Body of pancreas (tissue), 4 donors: ENCODE measurements around the gene SESN3. TPM values are rescaled to one million over a fixed set of nuclear protein-coding genes. Genes with fewer than 3 reads are reported as not detected.

Experiments
- ATAC-seq: fragments of 150-250 bp; one replicate; pipeline ENCODE4 v1.9.1; 2016
- DNase-seq, 4 donors: peaks; one replicate each; pipeline ENCODE4 v3.0.0-alpha.2; 2019
- H3K27ac ChIP-seq, 4 donors: fragments of 200-600 bp; sonication (generic); 1 replicate in 3 of 4; 2 replicates in 1 of 4; pipeline versions ENCODE4 v1.5.1 to v1.6.1; 2016 to 2019; ENCODE audit warnings: mild to moderate bottlenecking in 1 of 4, mixed read lengths in 1 of 4, moderate library complexity in 1 of 4
- H3K27me3 ChIP-seq, 2 donors: fragments of 200-600 bp; sonication (generic); one replicate each; pipeline ENCODE4 v1.6.0; 2016; ENCODE audit warnings: mild to moderate bottlenecking in 1 of 2
- H3K36me3 ChIP-seq, 2 donors: fragments of 200-600 bp; sonication (generic); replicated peaks in 1 of 2; 2 replicates each; pipeline ENCODE4 v1.5.1; 2016; ENCODE audit warnings: low read depth in 2 of 2; ENCODE audit not compliant: insufficient read depth in 1 of 2
- H3K4me1 ChIP-seq: fragments of 200-600 bp; sonication (generic); one replicate; pipeline ENCODE4 v1.6.0; 2016
- H3K4me3 ChIP-seq, 2 donors: fragments of 200-600 bp; sonication (generic); 1 replicate in 1 of 2; 2 replicates in 1 of 2; pipeline ENCODE4 v1.5.1; 2016 to 2019
- H3K9me3 ChIP-seq, 3 donors: fragments of 200-600 bp; sonication (generic); 1 replicate in 2 of 3; 2 replicates in 1 of 3; pipeline ENCODE4 v1.5.1; 2016
- POLR2A ChIP-seq, 3 donors: fragments of 450-650 bp; IDR thresholded peaks; one replicate each; pipeline ENCODE4 v1.6.1; 2016; ENCODE audit warnings: antibody characterized with exemption in 3 of 3, mild to moderate bottlenecking in 2 of 3
- WGBS, 2 donors: methylation state at CpG; one replicate each; pipeline ENCODE4 v1.1.5; 2017; 5-methylcytosine and 5-hydroxymethylcytosine counted together
- intact Hi-C: fragments of 100-400 bp; cut with DNase I; formaldehyde crosslinking; loops from one replicate; pipeline ENCODE4 v1.15.1; 2023
- total RNA-seq, 2 donors: library from RNA; depleted of rRNA; stranded (reverse); fragments of >200 nt; gene quantifications; one replicate each; pipeline ENCODE4 v1.1.0, GENCODE V29; 2016
- TF ChIP-seq, protein P1 (sequence below), 7 experiments: fragments of 450-650 bp in 4 of 7; fragments of 200-600 bp in 3 of 7; sonication (generic) in 3 of 7; IDR thresholded peaks; one replicate each; pipeline ENCODE4 v1.5.1; 2016 to 2019; ENCODE audit warnings: antibody characterized with exemption in 7 of 7

The SESN3 gene
- total RNA-seq, 2 donors from 2014 or later = 9.6 to 11.4 TPM

DNA sequence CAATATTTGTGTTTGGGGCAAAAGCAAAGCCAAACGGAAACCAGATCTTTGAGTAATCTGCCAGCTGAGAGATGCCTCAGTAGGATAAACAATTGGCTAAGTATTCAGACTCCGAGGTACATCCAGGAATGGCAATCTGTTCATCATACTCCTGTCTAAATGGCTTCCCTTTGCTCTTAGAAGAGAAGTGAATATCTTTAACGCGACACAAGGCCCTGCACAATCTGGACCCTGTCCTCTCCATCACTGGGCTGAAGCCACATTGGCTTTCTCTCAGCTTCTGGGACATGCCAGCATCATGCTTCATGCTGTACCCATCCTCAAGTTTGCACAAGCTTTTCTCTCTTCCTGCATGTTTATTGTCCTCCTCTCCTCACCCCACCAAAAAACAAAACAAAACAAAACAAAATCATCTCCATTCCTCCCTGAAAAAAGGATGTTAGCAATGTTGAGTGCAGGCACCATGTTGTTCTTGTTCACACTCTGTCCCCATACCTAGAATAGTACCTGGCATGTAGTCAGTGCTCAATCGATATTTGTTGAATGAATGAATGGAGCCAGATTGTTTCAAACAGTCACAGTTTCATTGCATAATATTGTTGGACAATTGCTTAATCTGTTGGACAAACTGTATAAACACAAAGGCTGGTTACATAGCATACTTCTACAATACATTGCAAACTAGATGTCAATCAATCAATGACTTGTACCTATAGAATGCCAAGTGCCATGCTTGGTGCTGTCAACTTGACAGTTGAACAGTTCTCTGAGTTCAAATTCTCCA, 38.2 kb upstream of the SESN3 start:
- DNase-seq (no peak), ATAC-seq (peak; percentile 27)
- intact Hi-C loops = no loop called here
- TF ChIP-seq POLR2A (IDR thresholded peaks at IDR 0.05) = no peak
- TF ChIP-seq, protein P1, sequence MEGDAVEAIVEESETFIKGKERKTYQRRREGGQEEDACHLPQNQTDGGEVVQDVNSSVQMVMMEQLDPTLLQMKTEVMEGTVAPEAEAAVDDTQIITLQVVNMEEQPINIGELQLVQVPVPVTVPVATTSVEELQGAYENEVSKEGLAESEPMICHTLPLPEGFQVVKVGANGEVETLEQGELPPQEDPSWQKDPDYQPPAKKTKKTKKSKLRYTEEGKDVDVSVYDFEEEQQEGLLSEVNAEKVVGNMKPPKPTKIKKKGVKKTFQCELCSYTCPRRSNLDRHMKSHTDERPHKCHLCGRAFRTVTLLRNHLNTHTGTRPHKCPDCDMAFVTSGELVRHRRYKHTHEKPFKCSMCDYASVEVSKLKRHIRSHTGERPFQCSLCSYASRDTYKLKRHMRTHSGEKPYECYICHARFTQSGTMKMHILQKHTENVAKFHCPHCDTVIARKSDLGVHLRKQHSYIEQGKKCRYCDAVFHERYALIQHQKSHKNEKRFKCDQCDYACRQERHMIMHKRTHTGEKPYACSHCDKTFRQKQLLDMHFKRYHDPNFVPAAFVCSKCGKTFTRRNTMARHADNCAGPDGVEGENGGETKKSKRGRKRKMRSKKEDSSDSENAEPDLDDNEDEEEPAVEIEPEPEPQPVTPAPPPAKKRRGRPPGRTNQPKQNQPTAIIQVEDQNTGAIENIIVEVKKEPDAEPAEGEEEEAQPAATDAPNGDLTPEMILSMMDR (IDR thresholded peaks at IDR 0.05) = no peak
- Histone ChIP-seq H3K27me3 (no peaks in the 10 kb centered on the region), H3K4me3 (no peak overlapping the region), H3K4me1 (peaks cover 7% of the 10 kb centered on the region), H3K36me3 (no peaks in the 10 kb centered on the region), H3K9me3 (no peaks in the 10 kb centered on the region), H3K27ac (no peak overlapping the region)
- WGBS, 2 donors = 78 to 81% methylated on average over 5 of the region's 5 CpGs

DNA sequence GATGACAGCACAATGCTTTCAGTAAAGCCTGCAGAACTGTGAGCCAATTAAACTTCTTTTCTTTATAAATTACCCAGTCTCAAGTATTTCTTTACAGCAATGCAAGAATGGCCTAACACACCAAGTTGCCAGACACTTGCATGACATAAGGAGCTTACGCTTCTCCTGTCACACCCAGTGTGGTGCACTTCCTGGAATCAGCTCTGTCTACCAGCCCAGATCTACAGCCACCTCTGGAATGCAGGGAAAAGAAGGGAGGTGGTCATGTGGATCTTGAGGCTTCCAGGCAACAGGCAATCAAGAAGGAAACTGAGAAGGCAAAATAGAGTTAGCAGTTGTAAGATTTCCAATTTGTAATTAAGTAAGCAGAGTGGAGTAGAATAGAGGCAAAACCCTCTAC, 37.4 kb upstream of the SESN3 start:
- H3K27me3 ChIP-seq = no peaks in the 10 kb centered on the region

DNA sequence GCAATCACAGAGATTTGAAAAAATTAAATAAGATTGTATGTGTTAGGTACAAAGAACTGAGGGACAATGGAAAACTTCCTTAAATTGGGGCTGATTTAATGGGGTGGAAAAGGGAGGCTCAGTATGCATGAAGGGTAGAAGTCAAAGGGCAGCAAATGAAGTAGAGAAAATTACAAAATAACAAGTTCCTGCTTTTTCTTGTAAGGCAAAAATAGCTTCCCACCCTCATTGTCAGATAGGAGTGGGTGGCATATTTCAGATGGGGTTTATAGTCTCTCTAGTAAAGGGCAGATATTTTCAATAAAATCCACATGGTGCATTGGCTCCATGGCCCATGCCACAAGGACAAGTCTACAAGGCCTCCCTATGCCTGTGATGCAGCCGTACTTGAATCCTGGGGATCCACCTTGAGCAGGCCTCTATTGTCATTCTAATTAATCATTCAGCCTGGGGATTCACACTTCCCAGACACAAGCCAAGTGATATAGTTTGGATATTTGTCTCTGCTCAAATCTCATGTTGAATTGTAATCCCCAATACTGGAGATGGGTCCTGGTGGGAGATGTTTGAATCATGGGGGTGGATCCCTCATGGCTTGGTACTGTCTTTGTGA, 36.7 kb upstream of the SESN3 start:
- no peak overlapping the region for H3K27ac ChIP-seq
- no peaks in the 10 kb centered on the region for H3K36me3 ChIP-seq

More for the DNA sequence above, 37.4 kb upstream of the SESN3 start:
- H3K27ac ChIP-seq = no peak overlapping the region
- DNase-seq (no peak), ATAC-seq (no peak)
- H3K4me3 ChIP-seq = no peak overlapping the region
- no peaks in the 10 kb centered on the region for H3K9me3 ChIP-seq
- peaks cover 7% of the 10 kb centered on the region for H3K4me1 ChIP-seq
- TF ChIP-seq, protein P1 (IDR thresholded peaks at IDR 0.05) = no peak
- no peak for TF ChIP-seq POLR2A (IDR thresholded peaks at IDR 0.05)
- WGBS, 2 donors = 80 to 86% methylated on average over 1 of the region's 1 CpG
- H3K36me3 ChIP-seq = no peaks in the 10 kb centered on the region
- intact Hi-C loops = no loop called here

DNA sequence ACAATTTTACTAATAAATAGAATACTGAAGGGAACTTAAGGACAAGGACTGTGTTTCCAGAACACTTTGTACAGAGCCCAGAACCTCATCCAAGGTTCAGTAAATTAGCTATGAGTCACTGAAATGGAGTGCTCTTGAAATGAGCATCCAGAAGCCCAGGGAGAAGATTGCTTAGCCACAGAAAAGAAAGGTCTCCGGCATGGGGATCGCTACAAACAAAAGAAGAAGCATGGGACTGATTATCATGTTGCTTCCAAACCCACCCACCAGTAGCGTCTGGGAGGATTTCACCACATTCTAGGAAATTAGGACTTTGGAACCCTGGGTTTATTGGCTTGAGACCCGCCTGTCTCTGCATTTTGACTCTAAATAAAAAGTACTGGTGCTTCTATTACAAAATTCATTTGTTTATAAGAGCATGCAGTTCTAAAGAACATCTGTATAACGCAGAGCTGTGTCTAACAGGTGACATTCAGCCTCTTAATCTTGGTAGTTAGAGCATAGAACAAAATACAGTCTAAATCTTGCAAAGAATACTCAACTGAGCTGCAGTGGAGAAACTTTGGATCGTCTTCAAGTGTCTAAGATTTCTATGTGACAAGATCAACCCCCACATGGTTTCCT, 35.9 kb upstream of the SESN3 start:
- Histone ChIP-seq H3K9me3 (no peaks in the 10 kb centered on the region), H3K36me3 (no peaks in the 10 kb centered on the region), H3K4me1 (peaks cover 7% of the 10 kb centered on the region), H3K4me3 (no peak overlapping the region), H3K27ac (no peak overlapping the region), H3K27me3 (no peaks in the 10 kb centered on the region)
- WGBS, 2 donors = 85 to 86% methylated on average over 6 of the region's 6 CpGs
- DNase-seq (peak in 2 of 4 donors; percentile 5 to 30), ATAC-seq (peak; percentile 59)
- intact Hi-C loops = no loop called here
- TF ChIP-seq, protein P1 (IDR thresholded peaks at IDR 0.05) = no peak
- no peak for TF ChIP-seq POLR2A (IDR thresholded peaks at IDR 0.05)

More for the DNA sequence above, 36.7 kb upstream of the SESN3 start:
- H3K9me3 ChIP-seq = no peaks in the 10 kb centered on the region
- peaks cover 7% of the 10 kb centered on the region for H3K4me1 ChIP-seq
- DNase-seq = no peak
- intact Hi-C loops = no loop called here
- no peak overlapping the region for H3K4me3 ChIP-seq
- no peak for ATAC-seq
- no peaks in the 10 kb centered on the region for H3K27me3 ChIP-seq
- TF ChIP-seq POLR2A (IDR thresholded peaks at IDR 0.05) = no peak
- TF ChIP-seq, protein P1 (IDR thresholded peaks at IDR 0.05) = no peak
- WGBS, 2 donors = 0 to 38% methylated on average over 1 of the region's 1 CpG
